Embryonic facial prominence (tissue), 1 donor: ENCODE data around the gene RASSF5.

ENCODE experiments used
- DNase-seq: peaks from one replicate; pipeline ENCODE4 v3.0.0-alpha.2; 2016; ENCODE audit errors: extremely low spot score

The RASSF5 gene

DNA sequence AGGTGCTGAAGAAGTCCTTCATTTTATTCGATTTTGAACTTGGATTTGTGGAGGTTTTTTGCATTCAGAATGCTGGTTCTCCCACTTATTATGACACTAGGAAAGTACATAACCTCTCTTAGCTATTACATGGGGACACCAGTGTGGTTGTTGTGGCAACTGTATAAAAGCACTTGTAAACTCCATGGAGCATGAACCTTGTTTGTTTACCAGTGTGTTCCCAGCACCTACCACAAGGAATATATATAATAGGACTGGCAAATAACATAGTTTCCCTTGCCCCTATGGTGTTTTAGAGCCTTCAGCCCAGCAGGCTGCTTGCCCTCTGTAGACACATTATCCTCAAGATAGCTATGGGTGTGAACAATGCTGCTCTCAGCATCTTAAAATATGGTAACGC is 43.1 kb downstream of the RASSF5 start:
- DNase-seq = no peak

DNA sequence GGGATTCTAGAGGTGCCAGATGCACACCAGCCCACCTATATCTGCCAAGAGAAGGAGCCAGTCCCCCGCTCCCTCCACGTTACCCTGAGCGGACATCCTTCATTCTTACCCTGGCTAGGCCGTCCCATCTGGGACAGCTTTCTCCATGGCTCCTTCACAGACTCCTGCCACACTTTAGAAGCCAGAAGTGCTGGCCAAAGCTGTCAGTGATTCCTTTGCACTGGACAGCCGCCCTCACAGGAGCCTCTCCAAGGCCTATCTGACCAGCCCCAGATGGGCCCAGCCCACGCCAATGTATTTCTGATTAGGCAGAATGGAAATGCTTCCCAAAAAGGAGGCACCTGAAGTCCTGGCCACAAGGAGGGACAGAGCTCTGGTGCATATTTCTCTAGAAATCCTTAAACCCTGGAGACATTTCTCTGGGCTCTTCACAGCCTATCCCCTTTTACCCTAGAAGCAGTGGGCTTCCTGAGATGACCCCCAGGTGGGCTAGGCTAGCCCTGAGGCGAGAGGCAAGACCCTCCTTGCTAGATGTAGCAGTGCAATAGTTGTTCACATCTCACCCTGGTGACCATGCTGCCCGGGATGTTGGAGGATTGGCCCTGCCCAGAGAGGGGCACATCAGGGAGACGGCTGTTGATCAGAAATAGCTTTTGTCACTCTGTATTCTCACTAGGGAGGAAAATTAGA is 44.1 kb downstream of the RASSF5 start:
- no peak for DNase-seq

DNA sequence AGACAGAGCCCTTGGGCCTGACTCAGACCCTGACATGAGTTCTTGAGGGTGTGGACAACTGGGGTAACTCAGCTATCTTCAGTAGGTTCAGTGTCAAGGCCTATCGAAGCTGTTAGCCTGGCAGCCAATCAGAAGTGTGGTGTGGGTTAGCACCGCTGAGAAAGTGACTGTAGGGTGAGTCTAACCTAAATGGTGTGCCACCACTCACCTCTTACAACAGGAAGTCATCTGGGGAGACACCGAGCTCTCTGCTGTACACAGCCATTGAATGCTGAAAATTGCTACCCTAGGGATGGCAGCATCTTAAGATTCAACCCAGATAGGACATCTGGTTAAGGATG is 44.6 kb downstream of the RASSF5 start:
- DNase-seq = no peak

DNA sequence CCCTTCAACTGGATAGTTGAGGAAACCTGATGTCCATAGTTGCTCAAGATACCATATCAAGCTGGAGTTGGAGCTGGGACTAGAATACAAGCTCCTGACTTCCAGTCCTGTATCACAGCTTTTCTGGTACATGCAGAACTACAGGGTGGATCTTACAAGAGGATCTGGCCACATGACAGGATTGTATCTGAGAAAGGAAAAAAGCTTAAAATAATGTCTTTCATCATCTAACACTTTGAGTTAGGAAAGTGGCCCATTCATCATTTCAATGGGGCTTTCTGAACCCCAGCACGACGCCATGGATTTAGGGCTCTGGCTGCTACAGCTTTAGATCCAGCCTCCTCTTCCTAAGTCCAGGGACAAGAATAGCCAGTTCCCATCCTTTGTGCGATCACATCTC is 46.9 kb downstream of the RASSF5 start:
- DNase-seq = no peak

DNA sequence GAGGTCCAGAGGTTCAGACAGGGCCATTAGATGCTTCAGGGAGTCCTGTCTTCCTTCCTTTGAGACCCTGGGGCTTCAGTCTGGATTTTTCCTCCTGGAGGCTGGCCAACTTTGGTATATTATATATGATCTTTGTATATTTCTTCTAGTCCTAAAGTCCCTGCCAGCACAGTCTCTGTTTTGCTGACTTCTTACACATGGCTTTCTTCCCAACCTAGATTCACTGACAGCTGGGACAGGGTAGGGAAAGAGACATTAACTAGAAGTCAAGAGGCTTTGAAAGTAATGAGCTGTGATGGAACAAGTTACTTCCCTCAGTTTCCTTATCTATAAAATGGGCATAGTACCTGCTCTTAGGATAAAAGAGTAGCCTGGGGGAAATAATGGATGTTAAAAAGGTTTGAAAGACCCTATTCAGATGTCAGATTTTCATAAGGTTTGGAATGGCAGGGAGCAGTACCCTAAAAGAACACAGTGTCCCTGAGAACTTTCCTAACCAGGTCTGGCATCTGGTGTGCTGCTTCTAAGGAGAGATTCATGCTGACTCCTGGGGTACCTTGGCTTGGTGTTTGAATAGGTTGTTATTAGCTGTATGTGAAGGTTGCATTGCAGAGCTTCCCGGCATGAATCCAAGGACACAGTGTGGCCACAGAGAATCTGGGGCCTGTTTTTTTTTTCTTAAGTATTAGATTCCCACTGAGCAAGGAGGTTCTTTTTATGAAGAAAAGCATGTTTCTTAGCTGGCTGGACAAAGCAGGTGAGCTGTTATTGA is 47.6 kb downstream of the RASSF5 start:
- DNase-seq = no peak

DNA sequence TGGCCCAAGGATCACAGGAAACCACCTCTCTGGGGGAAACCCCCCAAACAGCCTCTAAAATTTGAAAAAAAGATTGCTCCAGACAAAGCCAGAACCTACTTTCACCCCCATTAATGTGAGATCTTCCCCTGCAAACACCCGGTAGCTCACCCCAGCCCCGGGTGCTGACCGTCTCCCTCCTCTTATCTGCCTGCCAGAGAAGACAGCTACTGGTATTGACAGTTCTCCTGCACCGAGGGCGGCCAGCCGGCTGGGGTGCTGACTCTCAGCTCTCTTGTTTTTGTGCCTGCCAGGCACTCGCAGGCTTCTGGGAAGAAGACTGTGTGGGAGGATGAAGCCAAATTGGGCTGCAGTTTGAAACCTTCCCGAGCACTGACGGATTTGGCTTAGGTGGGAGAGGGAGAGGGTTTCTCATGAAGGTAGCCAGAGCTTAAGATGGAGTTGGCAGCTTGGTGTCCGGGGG is 48.2 kb downstream of the RASSF5 start:
- DNase-seq = no peak

DNA sequence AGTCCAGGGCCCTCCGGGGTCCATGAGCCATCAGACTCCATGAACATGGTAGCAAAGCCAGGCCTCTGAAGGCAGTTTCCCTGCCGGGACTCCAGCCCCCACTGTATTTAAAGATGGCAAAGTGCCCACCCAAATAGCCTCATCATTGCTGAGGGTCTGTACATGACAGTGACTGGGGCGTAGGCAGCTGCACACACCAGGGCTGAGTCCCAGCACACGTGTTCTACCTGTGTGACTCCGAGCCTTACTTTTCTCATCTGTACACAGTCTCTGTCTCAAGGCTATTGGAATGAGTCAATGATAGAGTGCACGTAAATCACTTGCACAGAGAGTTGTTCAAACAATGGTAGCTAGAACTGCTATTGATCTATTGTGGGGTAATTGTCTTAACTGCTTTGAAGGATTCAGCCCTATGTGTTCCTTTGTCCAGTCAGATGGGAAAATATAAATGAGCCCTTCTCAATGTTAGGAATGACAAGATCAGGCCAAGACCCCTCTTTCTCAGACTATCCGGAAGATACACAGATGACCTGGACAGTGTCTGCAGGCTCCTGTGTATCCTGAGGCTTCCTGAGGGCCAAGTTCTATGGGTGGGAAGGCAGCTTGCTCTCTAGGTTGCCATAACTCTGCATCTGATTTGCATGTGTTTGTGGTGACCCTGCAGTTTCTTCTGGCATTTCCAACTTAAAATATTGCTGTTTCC is 48.9 kb downstream of the RASSF5 start:
- no peak for DNase-seq

DNA sequence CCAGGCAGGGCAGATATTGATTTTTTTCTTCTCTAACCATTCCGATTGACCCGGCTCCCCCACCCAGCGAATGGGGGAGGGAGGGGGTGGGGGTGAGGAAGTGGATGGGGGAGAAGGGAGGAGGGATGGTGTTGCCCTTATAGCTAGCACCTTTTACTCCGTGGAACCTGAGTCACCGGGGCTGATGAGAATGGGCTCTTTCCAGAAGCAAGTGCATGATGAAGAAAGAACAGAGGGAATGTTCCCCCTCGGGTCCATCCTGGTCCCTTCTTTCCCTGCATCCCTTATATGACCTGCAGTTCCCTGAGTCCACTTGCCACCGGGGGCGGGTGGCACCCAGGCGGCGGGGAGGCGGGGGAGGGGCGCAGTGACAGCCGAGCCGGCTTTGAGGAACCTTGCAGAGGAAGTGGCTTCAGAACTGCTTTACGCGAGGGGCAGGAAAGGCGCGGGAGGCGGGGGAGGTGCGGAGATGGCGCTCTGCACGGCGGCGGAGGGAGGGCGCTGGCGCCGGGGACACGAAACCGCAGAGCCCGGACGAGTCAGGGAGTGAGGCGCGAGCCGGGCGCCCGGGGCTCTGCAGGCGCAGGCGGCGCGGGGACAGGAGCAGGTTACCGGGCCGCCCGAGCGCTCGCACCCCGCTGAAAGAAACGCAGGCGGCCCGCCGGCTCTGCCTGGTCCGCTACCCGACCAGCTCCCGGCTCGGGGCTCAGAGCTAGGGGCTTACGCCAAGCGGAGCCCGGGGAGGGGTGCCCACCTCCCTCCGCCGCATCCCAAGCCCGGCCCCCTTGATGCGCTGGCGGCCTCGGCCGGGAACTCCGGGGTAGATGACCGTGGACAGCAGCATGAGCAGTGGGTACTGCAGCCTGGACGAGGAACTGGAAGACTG is 49.7 kb downstream of the RASSF5 start:
- DNase-seq = no peak

DNA sequence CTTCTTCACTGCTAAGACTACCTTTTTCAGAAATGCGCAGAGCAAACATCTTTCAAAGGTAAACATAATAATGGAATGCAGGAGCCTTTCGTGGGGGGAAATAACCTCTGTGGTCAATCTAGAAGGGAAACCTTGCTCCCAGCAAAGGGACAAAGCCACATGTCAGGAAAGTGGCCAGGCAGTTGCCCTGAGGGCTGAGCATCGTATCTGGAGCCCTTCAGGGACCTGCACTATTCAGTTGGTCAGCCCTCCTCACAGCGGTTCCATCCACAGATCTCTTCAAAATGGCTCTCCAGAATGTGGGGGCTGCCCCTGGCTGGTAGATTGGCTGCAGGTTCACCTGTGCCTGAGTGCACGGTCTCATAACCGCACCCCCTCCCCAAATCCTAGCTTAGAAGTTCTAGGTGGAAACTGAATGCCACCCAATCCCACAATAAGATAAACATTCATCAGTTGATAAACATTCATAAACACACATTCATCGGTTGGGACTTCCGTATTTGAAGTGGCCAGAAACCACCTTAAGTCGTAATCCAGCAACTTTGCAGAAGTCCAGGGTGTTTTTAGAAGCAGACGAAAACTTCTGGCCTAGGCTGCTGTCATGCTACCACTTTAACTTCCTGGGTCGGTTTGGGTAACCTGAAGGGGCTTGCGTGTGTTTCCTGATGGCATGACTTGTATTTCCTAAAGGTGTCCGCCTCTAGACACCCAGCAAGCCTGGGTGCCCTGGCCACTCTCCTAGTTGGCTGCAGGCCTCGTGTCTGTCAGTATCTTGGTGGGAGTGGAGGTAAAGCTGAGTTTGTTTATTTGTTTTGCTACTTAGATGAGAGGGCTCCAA is 50.5 kb downstream of the RASSF5 start:
- DNase-seq = no peak

DNA sequence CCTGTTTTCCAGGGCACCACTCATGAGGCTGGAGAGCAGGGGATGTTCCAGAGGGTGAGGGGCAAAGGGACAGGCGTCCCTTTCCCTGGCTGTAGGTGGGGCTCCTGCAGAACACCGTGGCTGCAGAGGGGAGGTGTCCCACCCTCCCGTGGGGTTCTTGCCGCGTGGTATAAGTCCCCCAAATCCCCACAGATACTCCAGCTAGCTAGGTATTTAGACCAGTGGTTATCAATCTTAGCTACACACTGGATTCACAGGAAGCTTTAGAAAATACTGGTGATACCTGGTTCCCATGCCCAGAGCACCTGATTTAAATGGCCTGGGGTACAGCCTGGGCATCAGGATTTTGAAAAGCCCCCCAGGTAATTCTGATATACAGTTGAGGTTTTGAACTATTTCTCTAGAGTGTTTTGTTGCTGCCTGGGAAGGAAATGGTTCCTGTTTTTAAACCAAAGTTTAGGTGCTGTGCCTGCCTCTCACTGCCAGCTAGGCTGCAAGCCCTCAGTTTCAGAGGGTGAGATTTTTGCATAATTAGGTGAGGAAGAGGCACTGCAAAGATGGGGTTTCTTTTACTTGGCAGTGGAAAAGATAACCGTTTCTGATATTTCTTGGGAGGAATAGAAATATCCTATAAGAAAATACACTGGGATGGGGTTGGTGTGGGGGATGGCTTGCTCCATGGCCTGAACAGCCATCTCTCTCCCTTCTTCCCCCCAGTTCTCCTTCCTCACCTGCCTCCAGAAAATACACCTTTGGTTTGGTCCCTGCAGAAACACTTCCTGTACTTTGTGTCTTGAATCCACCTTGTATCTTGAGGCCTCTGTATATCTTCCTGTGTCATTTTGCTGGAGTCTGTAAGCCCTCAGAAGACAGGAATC is 51.7 kb downstream of the RASSF5 start:
- DNase-seq = no peak

DNA sequence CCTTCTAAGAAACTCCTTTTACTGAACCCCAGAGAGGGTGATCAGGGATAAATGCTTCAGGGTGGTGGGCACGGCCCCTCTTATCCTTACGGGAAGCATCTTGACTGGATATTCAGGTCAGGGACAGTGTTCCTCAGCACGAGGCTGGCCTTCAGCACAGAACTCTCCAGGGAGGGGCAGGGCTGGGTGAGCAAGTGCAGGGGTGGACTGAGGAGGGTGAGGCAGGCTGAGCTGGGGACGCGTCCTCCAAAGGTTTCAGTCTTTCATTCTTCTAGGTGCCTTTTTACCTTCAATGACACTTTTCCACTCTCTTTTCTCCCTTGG is 52.3 kb downstream of the RASSF5 start:
- no peak for DNase-seq

DNA sequence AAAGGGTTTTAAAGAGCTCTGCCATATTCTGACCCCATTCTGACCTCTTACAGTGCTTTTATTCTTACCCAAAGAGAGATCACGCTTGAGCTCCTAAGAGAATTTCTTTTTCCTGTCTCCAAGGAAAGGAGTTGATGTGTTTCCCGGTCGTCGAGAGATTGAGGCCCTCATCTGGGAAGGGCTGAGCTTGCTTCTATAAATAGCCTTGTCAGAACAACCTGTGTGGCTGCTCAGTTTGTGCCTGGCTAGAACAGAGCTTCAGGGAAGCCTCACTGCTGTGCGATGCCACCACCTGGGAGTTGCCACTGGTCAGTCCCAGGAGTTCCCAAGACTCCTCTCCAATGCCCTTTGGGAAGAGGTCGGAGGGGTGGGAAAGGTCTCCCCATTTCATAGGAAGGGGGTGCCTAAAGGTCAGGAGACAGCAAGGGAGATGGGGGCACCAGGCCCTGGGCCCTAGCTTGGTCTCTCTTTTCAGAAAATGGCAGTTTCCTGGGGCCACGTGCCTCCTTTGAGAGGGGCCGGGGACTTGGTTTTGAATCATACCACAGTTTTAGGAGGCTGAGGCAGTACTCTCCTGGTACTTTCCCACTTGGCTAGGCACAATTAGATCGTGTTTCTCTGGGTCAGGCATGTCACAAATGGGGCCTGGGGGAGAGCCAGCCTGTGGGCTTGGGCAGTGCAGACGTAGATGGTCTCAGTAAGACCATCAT is 52.8 kb downstream of the RASSF5 start:
- DNase-seq = no peak

DNA sequence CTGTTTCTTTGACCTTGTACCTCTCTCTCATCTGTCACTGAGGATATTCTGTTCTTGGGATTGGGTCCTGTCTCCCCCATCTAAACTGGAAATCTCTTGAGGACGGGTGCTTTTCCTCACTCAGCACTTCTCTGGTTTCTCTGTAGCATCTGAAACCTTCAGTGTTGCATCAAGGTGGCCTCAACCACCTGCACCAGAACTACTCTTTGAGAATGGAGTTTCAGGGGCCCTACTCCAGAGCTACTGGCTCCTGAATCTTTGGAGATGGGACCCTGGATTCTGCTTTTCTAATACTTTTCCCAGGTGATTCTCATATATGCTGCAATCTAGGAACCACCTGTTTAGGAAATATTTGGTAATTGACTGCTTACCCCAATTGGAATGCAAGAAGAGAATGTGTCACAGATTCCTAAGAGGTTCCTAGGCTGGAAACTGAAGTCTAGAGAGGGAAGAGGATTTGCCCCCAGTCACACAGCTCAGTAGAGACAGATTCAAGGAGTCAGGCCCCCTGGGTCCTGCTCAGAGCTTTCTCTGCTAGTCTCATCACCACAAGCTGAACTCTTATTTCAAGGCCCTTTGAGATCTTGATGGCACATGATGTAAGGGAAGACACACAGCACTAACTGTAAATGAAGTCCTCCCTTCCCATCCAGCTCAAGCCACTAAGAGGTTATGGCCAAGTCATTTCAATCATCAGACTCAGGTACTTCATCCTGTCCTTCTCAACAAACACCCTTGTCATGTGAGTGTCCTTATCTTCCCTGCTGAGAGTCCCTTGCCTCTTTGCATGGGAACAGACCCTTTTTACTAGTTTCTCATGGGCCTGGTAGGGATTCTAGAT is 56.3 kb downstream of the RASSF5 start:
- DNase-seq = no peak

DNA sequence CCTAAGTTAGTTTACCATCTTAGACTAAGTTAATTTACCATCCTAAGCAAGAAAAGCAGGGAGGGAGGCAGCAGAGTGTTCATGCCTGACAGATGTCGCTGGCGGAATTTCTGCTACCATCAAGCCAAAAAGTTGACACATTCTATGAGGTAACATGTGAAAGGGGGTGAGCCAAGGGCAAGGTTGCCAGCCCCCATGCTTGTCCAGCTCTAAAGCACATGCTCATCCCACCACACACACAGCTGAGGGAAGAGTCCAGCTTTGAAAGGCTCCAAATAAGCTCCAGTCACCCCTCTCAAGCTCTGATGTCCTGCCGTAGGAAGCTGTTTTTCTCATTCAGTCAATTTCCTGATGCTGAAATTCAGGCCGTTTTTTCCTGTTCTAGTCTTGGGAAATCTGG is 58.7 kb downstream of the RASSF5 start:
- no peak for DNase-seq

DNA sequence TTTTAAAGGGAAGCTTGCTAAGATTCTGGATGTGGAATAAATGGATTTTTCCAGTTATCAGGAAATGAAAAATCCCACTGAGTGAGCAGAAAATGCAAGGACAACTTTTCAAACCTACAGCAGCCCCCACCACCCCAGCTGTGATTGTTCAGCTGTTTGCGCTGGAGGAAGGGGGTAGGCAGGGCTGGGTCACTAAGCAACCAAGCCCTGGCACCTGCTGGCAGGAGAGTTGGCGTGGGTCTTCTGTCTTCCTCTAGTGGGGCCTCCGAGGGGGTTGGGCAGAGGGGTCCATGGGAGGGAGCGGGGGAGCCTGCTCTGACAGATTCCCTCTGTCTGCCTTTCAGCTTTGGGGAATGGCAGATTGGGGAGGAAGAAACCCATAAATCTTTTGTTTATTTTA is 59.7 kb downstream of the RASSF5 start:
- no peak for DNase-seq

DNA sequence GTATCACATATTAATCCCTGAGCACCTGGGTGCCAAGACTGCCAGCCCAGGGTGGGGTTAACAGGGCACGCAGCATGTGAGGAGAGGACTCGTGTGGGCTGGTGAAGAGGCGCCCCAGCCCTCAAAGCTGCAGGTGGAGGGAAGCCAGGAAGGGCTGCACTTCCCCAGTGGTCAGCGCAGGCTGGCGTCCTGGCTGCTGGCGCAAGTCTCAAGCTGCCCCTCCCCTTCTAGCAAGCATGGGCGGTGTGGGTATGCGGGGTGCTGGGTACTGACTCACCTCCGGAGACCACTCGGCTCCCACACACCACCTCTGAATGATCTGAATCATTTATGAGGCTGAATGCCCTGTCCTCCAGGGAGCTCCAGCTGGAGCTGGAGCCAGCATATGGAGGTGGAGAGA is 60.9 kb downstream of the RASSF5 start:
- no peak for DNase-seq

DNA sequence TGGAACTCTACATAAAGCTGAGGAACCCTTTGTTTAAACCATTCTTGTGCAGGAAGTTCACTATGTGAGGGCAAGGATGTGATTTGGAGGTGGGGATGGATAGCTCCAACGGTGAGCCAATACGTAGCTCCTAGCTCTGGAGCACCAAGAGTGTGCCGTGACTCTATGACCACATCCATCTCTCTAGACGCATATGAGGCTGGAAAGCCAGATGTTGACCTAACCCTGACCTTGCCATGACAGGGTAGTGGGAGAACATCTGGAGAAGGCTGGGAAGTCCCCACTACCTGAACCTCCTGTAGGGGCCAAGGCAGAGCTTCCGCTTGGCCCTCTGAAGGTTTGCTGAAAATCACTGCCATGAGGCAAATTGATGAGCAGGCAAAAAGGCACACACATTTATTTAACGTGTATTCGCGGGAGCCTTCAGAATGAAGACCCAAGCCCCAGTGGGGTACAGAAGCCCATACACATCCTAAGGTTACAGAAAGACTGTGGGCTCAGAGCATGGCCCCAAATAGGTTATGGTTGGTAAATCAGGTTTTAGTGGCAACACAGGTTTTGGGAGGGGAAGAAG is 61.5 kb downstream of the RASSF5 start:
- no peak for DNase-seq

DNA sequence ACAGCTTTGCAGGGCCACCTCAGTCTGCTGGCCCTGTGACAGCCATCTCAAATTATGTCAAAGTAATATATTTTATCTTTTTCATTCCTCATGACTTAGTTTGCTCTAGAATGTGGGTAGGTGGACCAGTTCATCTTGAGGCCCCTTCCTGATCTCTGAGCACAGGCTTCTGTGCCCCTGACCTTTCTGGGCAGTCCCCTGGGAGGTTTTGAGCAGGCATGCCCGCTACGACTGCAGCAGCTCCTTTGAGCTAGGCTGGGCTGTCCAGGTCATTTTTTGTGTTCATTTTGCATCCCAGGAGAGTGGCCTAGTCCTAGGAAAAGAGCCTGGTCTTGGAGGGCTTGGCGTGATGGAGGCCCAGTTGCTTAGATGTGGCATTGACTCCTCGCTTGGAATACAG is 62.2 kb downstream of the RASSF5 start:
- no peak for DNase-seq
